Measurements from ENCODE around the gene HOOK2. TPM values are rescaled to one million over a fixed set of nuclear protein-coding genes. Genes with fewer than 3 reads are reported as not detected.

The HOOK2 gene
- total RNA-seq, 4 donors from 2014 or later = 55.1 to 227 (median 83.6) TPM

DNA sequence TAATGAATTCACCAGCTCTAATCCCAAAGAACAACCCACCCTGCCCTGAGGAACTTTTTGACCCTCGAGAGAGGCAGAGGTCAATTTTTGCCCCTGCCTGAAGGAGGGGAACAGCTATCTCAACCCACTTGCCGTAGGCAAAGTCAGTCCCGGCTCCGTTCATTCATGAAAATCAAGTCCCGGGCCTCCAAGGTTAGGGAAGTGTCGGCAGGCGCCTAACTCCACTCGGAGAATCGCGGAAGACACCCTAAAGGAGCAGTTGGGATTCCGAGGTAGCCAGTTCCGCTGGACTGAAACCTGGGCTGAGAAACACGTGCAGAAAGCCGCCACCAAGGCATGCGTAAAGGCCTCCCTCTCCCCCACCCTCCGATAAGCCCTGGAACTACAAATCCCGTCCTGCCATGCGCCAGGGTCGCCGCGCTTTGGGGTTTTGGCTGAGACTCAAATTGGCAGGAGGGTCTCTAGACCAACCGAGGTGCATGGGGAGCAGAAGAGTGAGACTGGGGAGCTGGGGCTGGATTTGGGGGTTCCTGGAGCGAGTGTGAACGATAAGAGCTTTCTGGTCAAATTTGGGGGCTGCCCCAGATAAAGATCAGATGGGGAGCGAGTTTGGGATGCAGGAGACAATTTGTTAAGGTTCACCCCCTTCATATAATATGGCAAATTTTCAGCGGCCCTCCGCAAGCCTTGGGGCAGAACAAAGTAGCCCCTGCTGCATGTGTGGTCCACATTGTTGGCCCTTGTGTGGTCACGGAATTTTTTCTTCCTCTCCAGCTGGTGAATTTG lies 51.5 kb downstream of the HOOK2 start, which contains the start of gene TNPO2:
Gene TNPO2 (minus strand): TSS at position 292 of the 786 bp plus-strand sequence. CDS start 2,955 bp downstream, outside the sequence.
- Histone ChIP-seq H3K27me3 (no peaks in the 10 kb centered on the region), H3K9me3 (no peaks in the 10 kb centered on the region), H3K36me3 (peaks cover 17% of the 10 kb centered on the region), H3K4me3 (peak within 1 kb of the TSS; percentile 81), H3K4me1 (peaks cover 36% of the 10 kb centered on the region), H3K27ac (peak within 1 kb of the TSS; percentile 95)
- 3% methylated on average over 28 of the region's 28 CpGs for WGBS
- TF ChIP-seq, protein P1, sequence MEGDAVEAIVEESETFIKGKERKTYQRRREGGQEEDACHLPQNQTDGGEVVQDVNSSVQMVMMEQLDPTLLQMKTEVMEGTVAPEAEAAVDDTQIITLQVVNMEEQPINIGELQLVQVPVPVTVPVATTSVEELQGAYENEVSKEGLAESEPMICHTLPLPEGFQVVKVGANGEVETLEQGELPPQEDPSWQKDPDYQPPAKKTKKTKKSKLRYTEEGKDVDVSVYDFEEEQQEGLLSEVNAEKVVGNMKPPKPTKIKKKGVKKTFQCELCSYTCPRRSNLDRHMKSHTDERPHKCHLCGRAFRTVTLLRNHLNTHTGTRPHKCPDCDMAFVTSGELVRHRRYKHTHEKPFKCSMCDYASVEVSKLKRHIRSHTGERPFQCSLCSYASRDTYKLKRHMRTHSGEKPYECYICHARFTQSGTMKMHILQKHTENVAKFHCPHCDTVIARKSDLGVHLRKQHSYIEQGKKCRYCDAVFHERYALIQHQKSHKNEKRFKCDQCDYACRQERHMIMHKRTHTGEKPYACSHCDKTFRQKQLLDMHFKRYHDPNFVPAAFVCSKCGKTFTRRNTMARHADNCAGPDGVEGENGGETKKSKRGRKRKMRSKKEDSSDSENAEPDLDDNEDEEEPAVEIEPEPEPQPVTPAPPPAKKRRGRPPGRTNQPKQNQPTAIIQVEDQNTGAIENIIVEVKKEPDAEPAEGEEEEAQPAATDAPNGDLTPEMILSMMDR (IDR thresholded peaks at IDR 0.05) = no peak
- TF ChIP-seq EP300 (IDR thresholded peaks at IDR 0.05) = no peak
- no peak for TF ChIP-seq POLR2A (IDR thresholded peaks at IDR 0.05)
- TF ChIP-seq POLR2AphosphoS5 (IDR thresholded peaks at IDR 0.05) = no peak
- no peak for DNase-seq (ENCODE audit: low spot score in 2 of 2)

DNA sequence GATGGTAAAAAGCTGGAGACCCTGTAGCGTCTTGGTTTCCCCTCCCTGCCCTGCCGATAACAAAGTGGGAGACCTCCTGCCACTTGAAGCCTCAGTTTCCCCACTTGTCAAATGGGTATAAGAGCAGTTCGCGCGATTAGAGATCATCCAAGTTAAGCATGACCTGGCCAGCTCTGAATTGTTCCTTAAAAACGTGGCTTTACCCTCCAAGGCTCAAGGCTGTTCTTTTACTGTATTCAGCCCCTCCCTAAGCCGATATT lies 52.0 kb downstream of the HOOK2 start:
- no peak for TF ChIP-seq EP300 (IDR thresholded peaks at IDR 0.05)
- TF ChIP-seq POLR2AphosphoS5 (IDR thresholded peaks at IDR 0.05) = no peak
- TF ChIP-seq, protein P1 (IDR thresholded peaks at IDR 0.05) = no peak
- TF ChIP-seq POLR2A (IDR thresholded peaks at IDR 0.05) = no peak
- DNase-seq (ENCODE audit: low spot score in 2 of 2) = no peak
- Histone ChIP-seq H3K4me1 (peaks cover 36% of the 10 kb centered on the region), H3K27ac (peak overlapping the region; percentile 95), H3K36me3 (peaks cover 17% of the 10 kb centered on the region), H3K4me3 (peak overlapping the region; percentile 81), H3K9me3 (no peaks in the 10 kb centered on the region), H3K27me3 (no peaks in the 10 kb centered on the region)
- WGBS = 1% methylated on average over 7 of the region's 7 CpGs

DNA sequence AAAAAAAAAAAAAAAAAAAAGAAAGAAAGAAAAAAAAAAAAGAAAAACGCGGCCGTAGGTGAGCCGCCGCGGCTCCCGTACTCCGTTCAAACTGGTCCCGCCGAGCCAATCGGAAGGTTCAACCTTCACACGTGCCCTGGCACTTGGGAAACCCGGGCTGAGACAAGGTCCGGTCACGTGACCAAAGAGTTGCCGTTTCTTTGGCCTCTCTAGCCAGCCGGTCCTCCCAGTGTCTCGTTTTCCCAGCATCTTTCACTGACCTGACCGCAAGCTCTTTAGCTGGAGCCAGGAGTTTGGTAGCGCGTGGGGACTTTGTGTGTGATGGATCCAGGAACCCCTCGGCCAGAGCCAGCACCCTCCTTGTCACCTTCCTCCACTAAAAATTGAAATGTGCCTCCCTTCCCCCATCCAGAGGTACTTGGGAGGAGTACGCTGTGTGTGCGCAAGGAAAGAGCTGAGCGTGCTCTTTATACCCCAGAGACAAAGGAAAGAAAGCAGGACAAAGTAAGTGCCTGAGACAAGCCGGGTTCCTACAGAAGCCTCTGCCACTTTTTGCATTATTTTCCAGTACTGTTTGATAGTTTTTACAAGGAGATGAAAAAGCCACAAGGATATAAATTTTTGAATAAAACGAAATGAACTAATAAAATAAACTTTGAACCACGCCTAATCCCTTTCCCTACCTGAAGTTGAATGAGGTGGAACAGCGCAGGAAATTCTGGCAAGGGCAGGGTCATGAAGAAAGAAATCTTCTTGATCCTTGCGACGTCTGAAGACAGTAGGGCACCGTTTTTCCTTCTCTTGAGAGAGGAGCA lies 52.6 kb downstream of the HOOK2 start:
- peaks cover 17% of the 10 kb centered on the region for H3K36me3 ChIP-seq
- under 1% methylated on average over 32 of the region's 32 CpGs for WGBS
- H3K27ac ChIP-seq = peak overlapping the region; percentile 95
- H3K4me1 ChIP-seq = peaks cover 36% of the 10 kb centered on the region
- H3K27me3 ChIP-seq = no peaks in the 10 kb centered on the region
- TF ChIP-seq EP300 (IDR thresholded peaks at IDR 0.05) = no peak
- peak in 2 of 3 donors; percentile 82 to 88 for TF ChIP-seq POLR2AphosphoS5 (IDR thresholded peaks at IDR 0.05)
- H3K4me3 ChIP-seq = peak overlapping the region; percentile 81
- no peaks in the 10 kb centered on the region for H3K9me3 ChIP-seq
- peak; percentile 98 to 100 for DNase-seq (ENCODE audit: low spot score in 2 of 2)

DNA sequence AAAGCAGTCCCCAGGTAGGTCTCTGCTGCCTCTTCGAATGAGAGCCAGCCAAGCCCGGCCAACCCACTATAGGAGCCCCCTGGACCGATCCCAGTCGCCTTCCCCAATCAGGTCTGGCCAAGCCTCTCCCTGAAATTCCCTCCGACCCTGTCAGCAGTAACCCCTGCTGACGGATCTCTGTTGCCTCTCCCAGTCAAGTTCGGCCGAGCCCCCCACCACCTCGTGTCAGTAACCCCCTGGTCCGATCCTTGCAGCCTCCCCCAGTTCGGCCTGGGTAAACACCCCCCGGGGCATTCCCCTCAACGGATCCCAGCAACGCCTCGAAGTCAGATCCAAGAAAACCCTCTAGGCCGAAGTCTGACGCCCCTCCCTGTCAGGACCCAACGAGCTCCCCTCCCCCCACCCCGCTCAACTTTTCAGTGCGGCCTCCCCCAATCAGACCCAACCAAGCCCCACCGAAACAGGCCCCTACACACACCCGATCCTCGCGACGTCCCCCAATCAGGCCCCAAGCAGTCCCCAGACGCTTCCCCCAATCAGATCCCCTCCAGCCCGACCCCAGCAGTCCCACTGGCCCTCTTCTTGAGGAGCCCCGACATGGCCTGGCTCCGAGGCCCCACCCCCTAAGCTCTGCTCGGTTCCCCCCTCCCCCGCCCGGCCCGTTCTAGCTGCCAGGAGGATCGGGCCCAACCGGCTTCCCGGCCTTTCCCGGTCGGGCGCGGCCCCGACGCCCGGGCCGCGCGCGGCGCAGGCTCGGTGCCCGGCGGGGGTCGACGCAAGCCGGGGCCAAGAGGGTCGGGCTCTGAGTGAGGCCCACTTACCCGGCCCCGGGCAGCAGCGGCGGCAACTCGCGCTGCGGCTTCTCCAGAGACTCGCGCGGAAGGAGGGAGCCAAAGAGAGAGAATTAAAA lies 53.4 kb downstream of the HOOK2 start:
- Histone ChIP-seq H3K27me3 (no peaks in the 10 kb centered on the region), H3K27ac (peak overlapping the region; percentile 95), H3K4me3 (peak overlapping the region; percentile 81), H3K4me1 (peaks cover 36% of the 10 kb centered on the region), H3K9me3 (no peaks in the 10 kb centered on the region), H3K36me3 (peaks cover 21% of the 10 kb centered on the region)
- peak; percentile 87 to 88 for DNase-seq (ENCODE audit: low spot score in 2 of 2)
- WGBS = 0% methylated on average over 56 of the region's 65 CpGs
- TF ChIP-seq POLR2AphosphoS5 (IDR thresholded peaks at IDR 0.05) (no peak), EP300 (IDR thresholded peaks at IDR 0.05) (no peak), POLR2A (IDR thresholded peaks at IDR 0.05) (no peak)
- TF ChIP-seq, protein P1 (IDR thresholded peaks at IDR 0.05) = no peak

DNA sequence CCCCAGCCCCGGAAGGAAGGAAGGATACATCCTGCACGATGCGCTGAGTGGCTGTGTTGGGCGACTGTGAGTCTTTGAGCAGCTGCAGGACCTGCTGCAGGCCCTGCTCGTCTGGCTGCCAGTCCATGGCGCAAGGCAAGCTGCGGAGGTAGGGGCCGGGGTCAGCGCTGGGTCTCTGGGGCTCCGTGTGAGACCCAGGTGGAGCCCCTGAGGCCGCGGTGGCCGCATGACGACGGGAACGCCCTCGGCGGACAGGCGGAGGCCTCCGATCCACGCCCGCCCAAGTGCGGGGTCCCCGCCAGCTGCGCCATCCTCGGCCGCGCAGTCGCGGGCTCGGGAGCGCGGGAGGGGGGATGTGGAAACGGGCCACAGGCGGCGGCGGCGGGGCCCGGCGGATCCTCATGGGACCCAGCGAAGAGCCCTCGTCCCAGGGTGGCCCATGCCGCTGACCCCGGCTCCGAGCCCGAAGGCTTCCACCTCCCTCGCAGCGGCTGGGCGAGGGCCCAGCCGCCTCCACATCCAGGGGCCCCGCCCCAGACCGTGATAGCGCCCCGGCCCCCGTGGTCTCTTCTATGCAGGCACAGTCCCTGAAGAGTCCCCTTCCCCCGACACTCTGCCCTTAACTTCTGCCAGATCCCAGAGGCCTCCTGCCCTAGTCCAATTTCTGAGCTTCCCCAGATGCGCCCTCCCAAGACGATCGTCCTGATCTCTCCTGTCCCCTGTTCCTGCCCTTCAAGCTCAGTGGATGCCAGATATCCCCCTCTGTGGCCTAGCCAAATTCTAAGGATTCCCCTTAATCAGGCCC lies 54.3 kb downstream of the HOOK2 start:
- H3K9me3 ChIP-seq = no peaks in the 10 kb centered on the region
- peaks cover 36% of the 10 kb centered on the region for H3K4me1 ChIP-seq
- H3K27ac ChIP-seq = peak overlapping the region; percentile 95
- no peaks in the 10 kb centered on the region for H3K27me3 ChIP-seq
- H3K4me3 ChIP-seq = peak overlapping the region; percentile 81
- no peak for DNase-seq (ENCODE audit: low spot score in 2 of 2)
- TF ChIP-seq, protein P1 (IDR thresholded peaks at IDR 0.05) = no peak
- TF ChIP-seq EP300 (IDR thresholded peaks at IDR 0.05) (no peak), POLR2AphosphoS5 (IDR thresholded peaks at IDR 0.05) (no peak), POLR2A (IDR thresholded peaks at IDR 0.05) (no peak)
- WGBS = 5% methylated on average over 32 of the region's 59 CpGs
- H3K36me3 ChIP-seq = peaks cover 30% of the 10 kb centered on the region

Measured in suprapubic skin (tissue), 4 donors.